GM12878 (cell line): ENCODE data around the gene PLPPR1. TPM values are rescaled to one million over a fixed set of nuclear protein-coding genes. Genes with fewer than 3 reads are reported as not detected.

Experiments
- ATAC-seq: fragments of 200-7000 bp; cut with Tn5 transposase; 3 replicates; pipeline ENCODE4 v1.9.1; 2020; ENCODE audit warnings: mild to moderate bottlenecking, moderate library complexity
- BruUV-seq: library from RNA; stranded (reverse); fragments of 400-500 nt; replicated peaks from 2 replicates; lab custom pipeline; 2021; lab: Mats Ljungman, UMichigan
- CTCF ChIA-PET: fragments of 300-600 bp; sonication (Branson Sonifier 250); formaldehyde crosslinking; extraction: SDS; loops from one replicate; lab custom pipeline; 2021; ENCODE audit warnings: inconsistent platforms; lab: Yijun Ruan, JAX
- POLR2A ChIA-PET: fragments of 350-600 bp; formaldehyde crosslinking; extraction: SDS; loops from one replicate; lab custom pipeline; 2021; ENCODE audit warnings: inconsistent platforms; lab: Charles Lee
- RAD21 ChIA-PET: fragments of 300-600 bp; sonication (Branson Sonifier 250); formaldehyde crosslinking; loops from one replicate; lab custom pipeline; 2023; ENCODE audit warnings: antibody characterized with exemption; ENCODE audit not compliant: unreplicated experiment; lab: Charles Lee
- SMC1A ChIA-PET: fragments of 300-600 bp; sonication (Branson Sonifier 250); formaldehyde crosslinking; loops from one replicate; lab custom pipeline; 2023; ENCODE audit not compliant: unreplicated experiment, uncharacterized antibody; lab: Charles Lee
- DNase-seq: peaks from one replicate; pipeline ENCODE4 v3.0.0-alpha.2; 2011; ENCODE audit warnings: low read depth, low spot score
- FAIRE-seq: peaks from 3 replicates; lab custom pipeline; 2011; peaks lifted over from hg19 to GRCh38; lab: Jason Lieb, UNC
- H2AFZ ChIP-seq: 2 replicates; pipeline ENCODE4 v1.6.0; 2011; ENCODE audit warnings: low read depth, low read length, control low read depth; ENCODE audit not compliant: control insufficient read depth
- H3K27ac ChIP-seq: 2 replicates; pipeline ENCODE4 v1.5.1; 2011; ENCODE audit warnings: control low read depth; ENCODE audit not compliant: control insufficient read depth, insufficient read depth
- H3K27me3 ChIP-seq, 2 experiments: replicated peaks in 1 of 2; 2 replicates each; pipeline versions ENCODE4 v1.6.0 to v1.6.1; 2011; ENCODE audit warnings: low read length in 1 of 2; ENCODE audit not compliant: control insufficient read depth in 2 of 2, insufficient read depth in 2 of 2
- H3K36me3 ChIP-seq, 2 experiments: 2 replicates each; pipeline ENCODE4 v1.5.1; 2011; ENCODE audit warnings: low read length in 1 of 2; ENCODE audit not compliant: control insufficient read depth in 2 of 2, insufficient read depth in 2 of 2
- H3K4me1 ChIP-seq: 2 replicates; pipeline ENCODE4 v1.6.1; 2011; ENCODE audit warnings: mild to moderate bottlenecking, low read length, moderate library complexity, mixed read lengths; ENCODE audit not compliant: control insufficient read depth, insufficient read depth
- H3K4me2 ChIP-seq: 2 replicates; pipeline ENCODE4 v1.6.0; 2011; ENCODE audit warnings: control low read depth; ENCODE audit not compliant: control insufficient read depth, insufficient read depth
- H3K4me3 ChIP-seq: fragments of 200-600 bp; sonication (generic); 2 replicates; pipeline ENCODE4 v1.5.1; 2016
- H3K79me2 ChIP-seq: 2 replicates; pipeline ENCODE4 v1.6.0; 2011; ENCODE audit warnings: low read length; ENCODE audit not compliant: control insufficient read depth, insufficient read depth
- H3K9ac ChIP-seq: 2 replicates; pipeline ENCODE4 v1.8.0; 2011; ENCODE audit warnings: low read length, control low read depth, mixed read lengths; ENCODE audit not compliant: control insufficient read depth, insufficient read depth
- H3K9me3 ChIP-seq: replicated peaks from 3 replicates; pipeline ENCODE4 v1.5.1; 2011; ENCODE audit warnings: mild to moderate bottlenecking, low read length; ENCODE audit not compliant: control insufficient read depth, insufficient read depth
- H4K20me1 ChIP-seq: 2 replicates; pipeline ENCODE4 v1.6.0; 2011; ENCODE audit not compliant: control insufficient read depth, insufficient read depth
- EGR1 ChIP-seq, 2 experiments: IDR thresholded peaks; 1 replicate in 1 of 2; 2 replicates in 1 of 2; pipeline ENCODE4 v1.6.1; 2011 to 2012; ENCODE audit warnings: low read depth in 2 of 2, low read length in 2 of 2, borderline replicate concordance in 1 of 2, mild to moderate bottlenecking in 1 of 2, moderate library complexity in 1 of 2
- ETV6 ChIP-seq, 2 experiments: fragments of 450-650 bp in 1 of 2; IDR thresholded peaks in 1 of 2; conservative IDR thresholded peaks in 1 of 2; 2 replicates each; pipeline ENCODE4 v1.6.1; 2014; ENCODE audit warnings: antibody characterized with exemption in 1 of 2, borderline replicate concordance in 1 of 2, low read depth in 1 of 2, mild to moderate bottlenecking in 1 of 2, moderate library complexity in 1 of 2
- MEF2A ChIP-seq: IDR thresholded peaks from 2 replicates; pipeline ENCODE4 v1.6.1; 2011; ENCODE audit warnings: low read depth, mild to moderate bottlenecking, low read length, moderate library complexity; ENCODE audit not compliant: insufficient read depth
- MYB ChIP-seq: fragments of 150-350 bp; IDR thresholded peaks from 2 replicates; pipeline ENCODE4 v1.6.1; 2014; ENCODE audit warnings: mild to moderate bottlenecking, low read depth, low read length, borderline replicate concordance
- PAX5 ChIP-seq: IDR thresholded peaks from 2 replicates; pipeline ENCODE4 v1.6.1; 2011; ENCODE audit warnings: low read depth, low read length, borderline replicate concordance
- RAD51 ChIP-seq: fragments of 450-650 bp; IDR thresholded peaks from 2 replicates; pipeline ENCODE4 v1.6.1; 2016; ENCODE audit warnings: moderate library complexity, mild to moderate bottlenecking, inconsistent platforms
- SRF ChIP-seq, 2 experiments: IDR thresholded peaks; 2 replicates each; pipeline ENCODE4 v1.6.1; 2011; ENCODE audit warnings: low read depth in 2 of 2, low read length in 2 of 2, mild to moderate bottlenecking in 1 of 2, moderate library complexity in 1 of 2
- ZNF217 ChIP-seq: fragments of 450-650 bp; IDR thresholded peaks from 2 replicates; pipeline ENCODE4 v1.6.1; 2017; ENCODE audit warnings: antibody characterized with exemption, mild to moderate bottlenecking
- WGBS: methylation state at CpG from one replicate; pipeline ENCODE4 v1.1.6; 2016; ENCODE audit warnings: low lambda C conversion rate; ENCODE audit not compliant: insufficient replicate concordance, insufficient coverage; ENCODE audit errors: missing lambda C conversion rate; 5-methylcytosine and 5-hydroxymethylcytosine counted together
- in situ Hi-C: fragments of 300-500 bp; cut with MboI; formaldehyde crosslinking; loops from 9 replicates; pipeline ENCODE4 v1.14.3; 2018; ENCODE audit warnings: mixed read lengths
- intact Hi-C: fragments of 100-400 bp; cut with micrococcal nuclease; formaldehyde crosslinking; loops from one replicate; pipeline ENCODE4 v1.14.2; 2022; ENCODE audit not compliant: unreplicated experiment
- polyA plus RNA-seq, 11 experiments: library from polyadenylated mRNA; depleted of rRNA in 4 of 11; unstranded in 6 of 11; stranded (reverse) in 5 of 11; fragments of >200 nt; fragmentation: Nextera tagmentation in 4 of 11; fragmentation: Illumina TruSeq in 1 of 11; extraction: Ambion mirVana in 4 of 11; extraction: Trizol in 1 of 11; gene quantifications; 1 replicate in 1 of 11; 2 replicates in 10 of 11; pipeline versions ENCODE4 v1.2.1 to v1.2.3, GENCODE V29; 2011 to 2016; ENCODE audit warnings: inconsistent platforms in 2 of 11, missing spikeins in 2 of 11, low read depth in 1 of 11
- total RNA-seq, 4 experiments: library from RNA; depleted of rRNA in 3 of 4; stranded (reverse); fragments of >200 nt in 3 of 4; fragmentation: Illumina TruSeq in 1 of 4; extraction: Trizol in 1 of 4; gene quantifications; 2 replicates each; pipeline versions ENCODE4 v1.2.1 to v1.2.3, GENCODE V29; 2013 to 2021
- TF ChIP-seq, protein P1 (sequence below): fragments of 450-650 bp; IDR thresholded peaks from 2 replicates; pipeline ENCODE4 v1.6.1; 2017; ENCODE audit warnings: mild to moderate bottlenecking, moderate library complexity
- TF ChIP-seq, protein P2 (sequence below): fragments of 450-650 bp; IDR thresholded peaks from 2 replicates; pipeline ENCODE4 v1.6.1; 2017; ENCODE audit warnings: mild to moderate bottlenecking

The PLPPR1 gene
- total and polyA plus RNA-seq, 10 of the 15 experiments (the other 5 are each of a cell fraction or from before 2014, with no cell fraction given), result 0.69 TPM; not detected in 9

DNA sequence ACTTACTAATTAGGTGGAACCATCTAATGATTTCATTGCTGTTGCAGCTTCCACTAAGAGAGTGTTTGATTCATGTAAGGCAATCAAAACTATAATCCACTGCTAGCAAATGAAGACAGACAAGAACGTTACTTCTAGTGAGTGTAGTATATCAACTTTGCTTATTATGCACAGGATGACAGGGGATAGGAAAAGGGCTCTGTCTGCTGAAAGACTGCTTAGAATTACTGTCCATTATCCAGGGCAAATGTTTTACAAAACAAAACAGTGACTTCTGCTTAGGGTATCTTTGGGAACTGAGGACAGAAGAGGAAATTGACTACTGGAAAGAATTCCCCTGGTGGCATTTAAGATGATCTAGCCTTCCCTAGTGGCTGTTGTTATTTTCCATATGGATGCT, 40.2 kb downstream of the PLPPR1 start:
- H3K4me2 ChIP-seq, result no peak overlapping the region
- no peaks in the 10 kb centered on the region for H3K27me3 ChIP-seq
- no peaks in the 10 kb centered on the region for H3K36me3 ChIP-seq
- H3K9ac ChIP-seq, result no peak overlapping the region
- POLR2A ChIA-PET, result no interaction called here
- FAIRE-seq (no peak), ATAC-seq (no peak), DNase-seq (no peak)
- no peaks in the 10 kb centered on the region for H3K79me2 ChIP-seq
- H3K27ac ChIP-seq, result no peak overlapping the region
- no peak for TF ChIP-seq SRF (IDR thresholded peaks at IDR 0.05; ENCODE audit: low read depth in 2 of 2, low read length in 2 of 2)
- no peak for TF ChIP-seq MYB
- TF ChIP-seq ETV6 (conservative IDR thresholded peaks at IDR 0.05 in 1 of 2, IDR thresholded peaks at IDR 0.05 in 1 of 2; ENCODE audit: borderline replicate concordance in 1 of 2, low read depth in 1 of 2), result no peak
- TF ChIP-seq MEF2A, result no peak
- TF ChIP-seq, protein P1, sequence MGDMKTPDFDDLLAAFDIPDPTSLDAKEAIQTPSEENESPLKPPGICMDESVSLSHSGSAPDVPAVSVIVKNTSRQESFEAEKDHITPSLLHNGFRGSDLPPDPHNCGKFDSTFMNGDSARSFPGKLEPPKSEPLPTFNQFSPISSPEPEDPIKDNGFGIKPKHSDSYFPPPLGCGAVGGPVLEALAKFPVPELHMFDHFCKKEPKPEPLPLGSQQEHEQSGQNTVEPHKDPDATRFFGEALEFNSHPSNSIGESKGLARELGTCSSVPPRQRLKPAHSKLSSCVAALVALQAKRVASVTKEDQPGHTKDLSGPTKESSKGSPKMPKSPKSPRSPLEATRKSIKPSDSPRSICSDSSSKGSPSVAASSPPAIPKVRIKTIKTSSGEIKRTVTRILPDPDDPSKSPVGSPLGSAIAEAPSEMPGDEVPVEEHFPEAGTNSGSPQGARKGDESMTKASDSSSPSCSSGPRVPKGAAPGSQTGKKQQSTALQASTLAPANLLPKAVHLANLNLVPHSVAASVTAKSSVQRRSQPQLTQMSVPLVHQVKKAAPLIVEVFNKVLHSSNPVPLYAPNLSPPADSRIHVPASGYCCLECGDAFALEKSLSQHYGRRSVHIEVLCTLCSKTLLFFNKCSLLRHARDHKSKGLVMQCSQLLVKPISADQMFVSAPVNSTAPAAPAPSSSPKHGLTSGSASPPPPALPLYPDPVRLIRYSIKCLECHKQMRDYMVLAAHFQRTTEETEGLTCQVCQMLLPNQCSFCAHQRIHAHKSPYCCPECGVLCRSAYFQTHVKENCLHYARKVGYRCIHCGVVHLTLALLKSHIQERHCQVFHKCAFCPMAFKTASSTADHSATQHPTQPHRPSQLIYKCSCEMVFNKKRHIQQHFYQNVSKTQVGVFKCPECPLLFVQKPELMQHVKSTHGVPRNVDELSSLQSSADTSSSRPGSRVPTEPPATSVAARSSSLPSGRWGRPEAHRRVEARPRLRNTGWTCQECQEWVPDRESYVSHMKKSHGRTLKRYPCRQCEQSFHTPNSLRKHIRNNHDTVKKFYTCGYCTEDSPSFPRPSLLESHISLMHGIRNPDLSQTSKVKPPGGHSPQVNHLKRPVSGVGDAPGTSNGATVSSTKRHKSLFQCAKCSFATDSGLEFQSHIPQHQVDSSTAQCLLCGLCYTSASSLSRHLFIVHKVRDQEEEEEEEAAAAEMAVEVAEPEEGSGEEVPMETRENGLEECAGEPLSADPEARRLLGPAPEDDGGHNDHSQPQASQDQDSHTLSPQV, result no peak
- TF ChIP-seq RAD51, result no peak
- TF ChIP-seq, protein P2, sequence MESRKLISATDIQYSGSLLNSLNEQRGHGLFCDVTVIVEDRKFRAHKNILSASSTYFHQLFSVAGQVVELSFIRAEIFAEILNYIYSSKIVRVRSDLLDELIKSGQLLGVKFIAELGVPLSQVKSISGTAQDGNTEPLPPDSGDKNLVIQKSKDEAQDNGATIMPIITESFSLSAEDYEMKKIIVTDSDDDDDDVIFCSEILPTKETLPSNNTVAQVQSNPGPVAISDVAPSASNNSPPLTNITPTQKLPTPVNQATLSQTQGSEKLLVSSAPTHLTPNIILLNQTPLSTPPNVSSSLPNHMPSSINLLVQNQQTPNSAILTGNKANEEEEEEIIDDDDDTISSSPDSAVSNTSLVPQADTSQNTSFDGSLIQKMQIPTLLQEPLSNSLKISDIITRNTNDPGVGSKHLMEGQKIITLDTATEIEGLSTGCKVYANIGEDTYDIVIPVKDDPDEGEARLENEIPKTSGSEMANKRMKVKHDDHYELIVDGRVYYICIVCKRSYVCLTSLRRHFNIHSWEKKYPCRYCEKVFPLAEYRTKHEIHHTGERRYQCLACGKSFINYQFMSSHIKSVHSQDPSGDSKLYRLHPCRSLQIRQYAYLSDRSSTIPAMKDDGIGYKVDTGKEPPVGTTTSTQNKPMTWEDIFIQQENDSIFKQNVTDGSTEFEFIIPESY, result no peak
- TF ChIP-seq PAX5, result no peak
- no peak for TF ChIP-seq ZNF217
- TF ChIP-seq EGR1 (IDR thresholded peaks at IDR 0.05; ENCODE audit: borderline replicate concordance in 1 of 2, low read depth in 2 of 2, low read length in 2 of 2), result no peak
- no peak overlapping the region for H2AFZ ChIP-seq
- SMC1A ChIA-PET, result interaction anchor here (0.7 kb wide), 1 partner anchor 795 kb away, joined by 3 read pairs; no protein-coding TSS in a partner anchor
- no peak overlapping the region for H3K4me3 ChIP-seq
- WGBS, result 0% methylated on average over 1 of the region's 1 CpG
- no peaks in the 10 kb centered on the region for H3K4me1 ChIP-seq
- no TSS peak for BruUV-seq
- intact Hi-C loops, result no loop called here
- H4K20me1 ChIP-seq, result no peaks in the 10 kb centered on the region
- RAD21 ChIA-PET, result no interaction called here
- in situ Hi-C loops, result no loop called here
- H3K9me3 ChIP-seq, result no peaks in the 10 kb centered on the region
- CTCF ChIA-PET, result no interaction called here
